AG04450 (cell line): ENCODE results near the gene SERPINI1. TPM values are rescaled to one million over a fixed set of nuclear protein-coding genes. Genes with fewer than 3 reads are reported as not detected.

ENCODE experiments used
- CTCF ChIA-PET: fragments of 300-600, 350-600 bp; formaldehyde crosslinking; extraction: SDS; loops from one replicate; lab custom pipeline; 2022; ENCODE audit warnings: antibody characterized with exemption, inconsistent platforms; lab: Charles Lee
- POLR2A ChIA-PET: fragments of 350-600 bp; formaldehyde crosslinking; extraction: SDS; loops from one replicate; lab custom pipeline; 2021; ENCODE audit warnings: antibody characterized with exemption, inconsistent platforms; lab: Yijun Ruan, JAX
- DNase-seq: peaks from one replicate; pipeline ENCODE4 v3.0.0-alpha.2; 2011; ENCODE audit warnings: low read depth, low spot score
- H3K27ac ChIP-seq: one replicate; pipeline ENCODE4 v1.5.1; 2012; ENCODE audit warnings: low read depth, low read length, control low read depth
- H3K27me3 ChIP-seq: one replicate; pipeline ENCODE4 v1.6.0; 2012; ENCODE audit warnings: low read length; ENCODE audit not compliant: control insufficient read depth, insufficient read depth
- H3K4me3 ChIP-seq: 2 replicates; pipeline ENCODE4 v1.5.1; 2011; ENCODE audit warnings: mild to moderate bottlenecking, low read depth, low read length, control low read depth
- H3K9me3 ChIP-seq: 2 replicates; pipeline ENCODE4 v1.5.1; 2012; ENCODE audit warnings: low read length; ENCODE audit not compliant: control insufficient read depth, insufficient read depth
- polyA plus RNA-seq: library from polyadenylated mRNA; depleted of rRNA; stranded (reverse); fragments of >200 nt; gene quantifications from 2 replicates; pipeline ENCODE4 v1.2.3, GENCODE V29; 2011
- TF ChIP-seq, protein P1 (sequence below): IDR thresholded peaks from 2 replicates; pipeline ENCODE4 v1.5.1; 2011; ENCODE audit warnings: low read depth, low read length, control low read depth, inconsistent platforms

SERPINI1 gene
- polyA plus RNA-seq, 1 experiment, result 0.88 TPM

DNA sequence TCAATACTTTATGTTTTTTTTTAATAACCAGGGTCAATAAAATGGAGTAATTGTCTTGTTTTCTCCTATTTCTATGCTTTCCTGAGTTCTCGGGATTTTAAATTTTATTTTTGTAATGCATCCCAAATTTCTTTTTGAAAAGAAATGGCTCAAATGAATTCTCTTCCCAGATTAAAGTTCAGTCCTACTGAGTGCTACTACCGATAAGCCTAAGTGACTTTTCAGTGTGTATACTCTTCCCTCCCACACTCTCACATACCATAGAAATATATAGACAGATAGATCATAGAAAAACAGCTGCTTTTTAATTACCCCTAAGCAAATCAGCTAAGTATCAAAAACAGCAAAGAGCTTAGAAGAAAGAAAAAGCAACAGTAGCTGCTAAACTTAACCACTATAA is 1.5 kb downstream of the SERPINI1 start:
- Histone ChIP-seq H3K4me3 (no peak overlapping the region), H3K9me3 (no peaks in the 10 kb centered on the region), H3K27ac (no peak overlapping the region), H3K27me3 (peaks cover 7% of the 10 kb centered on the region)
- ChIA-PET CTCF (no interaction called here), POLR2A (no interaction called here)
- DNase-seq, result no peak
- TF ChIP-seq, protein P1, sequence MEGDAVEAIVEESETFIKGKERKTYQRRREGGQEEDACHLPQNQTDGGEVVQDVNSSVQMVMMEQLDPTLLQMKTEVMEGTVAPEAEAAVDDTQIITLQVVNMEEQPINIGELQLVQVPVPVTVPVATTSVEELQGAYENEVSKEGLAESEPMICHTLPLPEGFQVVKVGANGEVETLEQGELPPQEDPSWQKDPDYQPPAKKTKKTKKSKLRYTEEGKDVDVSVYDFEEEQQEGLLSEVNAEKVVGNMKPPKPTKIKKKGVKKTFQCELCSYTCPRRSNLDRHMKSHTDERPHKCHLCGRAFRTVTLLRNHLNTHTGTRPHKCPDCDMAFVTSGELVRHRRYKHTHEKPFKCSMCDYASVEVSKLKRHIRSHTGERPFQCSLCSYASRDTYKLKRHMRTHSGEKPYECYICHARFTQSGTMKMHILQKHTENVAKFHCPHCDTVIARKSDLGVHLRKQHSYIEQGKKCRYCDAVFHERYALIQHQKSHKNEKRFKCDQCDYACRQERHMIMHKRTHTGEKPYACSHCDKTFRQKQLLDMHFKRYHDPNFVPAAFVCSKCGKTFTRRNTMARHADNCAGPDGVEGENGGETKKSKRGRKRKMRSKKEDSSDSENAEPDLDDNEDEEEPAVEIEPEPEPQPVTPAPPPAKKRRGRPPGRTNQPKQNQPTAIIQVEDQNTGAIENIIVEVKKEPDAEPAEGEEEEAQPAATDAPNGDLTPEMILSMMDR, result no peak

DNA sequence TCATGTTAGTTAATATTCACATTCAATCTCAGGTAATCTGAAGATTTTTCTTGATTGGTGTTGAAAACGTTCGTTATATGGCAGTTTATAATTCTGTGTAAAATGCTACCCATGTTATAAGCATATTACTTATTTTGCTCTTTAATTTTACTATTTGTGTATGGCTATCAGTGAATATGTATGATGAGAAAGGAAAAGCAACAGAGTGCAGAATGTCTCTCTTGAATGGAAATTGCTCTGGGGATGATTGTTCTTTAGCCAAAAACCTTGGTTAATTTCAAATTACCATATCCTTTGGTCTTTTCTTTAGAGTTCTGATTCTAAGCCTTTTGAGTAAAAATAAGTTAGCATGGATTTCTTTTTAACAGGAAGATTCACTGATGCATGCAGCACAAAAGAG is 2.5 kb downstream of the SERPINI1 start:
- TF ChIP-seq, protein P1, result no peak
- Histone ChIP-seq H3K4me3 (no peak overlapping the region), H3K9me3 (no peaks in the 10 kb centered on the region), H3K27ac (no peak overlapping the region), H3K27me3 (peaks cover 7% of the 10 kb centered on the region)
- ChIA-PET POLR2A (no interaction called here), CTCF (no interaction called here)
- no peak for DNase-seq

DNA sequence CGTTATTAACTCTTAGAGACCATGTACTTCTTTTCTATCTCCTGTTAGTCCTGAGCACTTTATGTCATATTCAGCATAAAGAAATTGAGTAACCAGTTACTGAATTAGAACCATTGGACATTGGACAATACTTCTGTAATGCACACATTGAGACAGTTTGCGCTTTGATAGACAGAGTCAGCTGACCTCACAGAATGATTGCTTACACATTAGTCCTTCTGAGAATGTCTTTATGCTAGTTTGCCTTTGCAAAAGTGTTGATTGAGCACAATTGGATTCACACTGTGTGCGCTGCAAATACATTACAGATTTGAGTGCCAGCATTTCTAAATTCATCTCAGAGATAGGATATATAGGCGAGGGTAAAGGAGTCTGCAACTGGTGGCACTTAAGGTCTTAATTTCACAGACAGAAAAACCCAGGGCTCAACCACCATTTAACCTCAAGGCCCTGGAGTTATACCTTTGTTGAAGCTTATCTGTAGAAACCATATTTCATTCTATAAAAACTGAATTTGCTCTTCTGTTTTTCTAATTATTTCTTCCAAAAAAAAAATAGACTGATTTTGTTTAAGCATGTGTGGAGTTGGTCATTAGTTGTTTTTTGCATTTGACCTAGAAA is 3.8 kb downstream of the SERPINI1 start:
- H3K9me3 ChIP-seq, result no peaks in the 10 kb centered on the region
- POLR2A ChIA-PET, result no interaction called here
- DNase-seq, result no peak
- no peak overlapping the region for H3K4me3 ChIP-seq
- no peak overlapping the region for H3K27ac ChIP-seq
- peaks cover 7% of the 10 kb centered on the region for H3K27me3 ChIP-seq
- CTCF ChIA-PET, result interaction anchor here (2.0 to 2.6 kb wide), 3 partner anchors 11 to 359 kb away, joined by 6 to 39 read pairs (median 10); partner anchors contain the start of gene ZBBX
- TF ChIP-seq, protein P1, result no peak

DNA sequence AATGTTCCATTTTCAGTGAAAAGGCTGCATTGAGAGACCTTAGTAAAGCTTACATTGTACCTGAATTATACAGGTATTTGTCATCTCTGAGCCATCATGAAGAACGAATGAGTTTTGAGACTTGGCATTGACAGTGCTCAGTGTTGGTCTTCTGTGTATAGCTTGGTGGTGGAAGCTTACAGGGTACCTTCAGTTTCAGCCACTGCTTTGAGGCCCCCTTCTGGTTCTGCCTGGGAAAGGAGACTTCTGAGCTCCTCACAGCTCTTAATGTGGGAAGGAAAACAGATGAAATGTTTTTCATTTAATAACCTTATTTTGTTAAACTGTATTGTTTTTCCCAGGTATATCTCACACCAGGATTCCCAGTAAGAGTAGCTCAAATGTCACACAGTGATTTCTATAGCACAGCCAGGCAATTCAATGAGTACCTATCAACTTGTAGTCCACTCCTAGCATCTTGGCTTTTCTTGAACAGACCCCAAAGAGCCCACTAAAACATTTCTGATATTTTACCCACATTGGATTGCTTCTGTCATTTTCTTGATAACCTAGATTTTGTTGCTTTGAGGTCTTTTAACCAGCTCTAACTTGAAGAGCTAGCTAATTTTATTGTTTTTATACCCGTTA is 5.6 kb downstream of the SERPINI1 start:
- DNase-seq, result no peak
- ChIA-PET POLR2A (no interaction called here), CTCF (interaction anchor here (0.5 to 2.6 kb wide), 17 partner anchors 9 to 363 kb away, joined by 3 to 39 read pairs (median 4); partner anchors contain the start of gene ZBBX)
- TF ChIP-seq, protein P1, result peak; percentile 76
- Histone ChIP-seq H3K27me3 (peaks cover 7% of the 10 kb centered on the region), H3K9me3 (no peaks in the 10 kb centered on the region), H3K27ac (no peak overlapping the region), H3K4me3 (no peak overlapping the region)

DNA sequence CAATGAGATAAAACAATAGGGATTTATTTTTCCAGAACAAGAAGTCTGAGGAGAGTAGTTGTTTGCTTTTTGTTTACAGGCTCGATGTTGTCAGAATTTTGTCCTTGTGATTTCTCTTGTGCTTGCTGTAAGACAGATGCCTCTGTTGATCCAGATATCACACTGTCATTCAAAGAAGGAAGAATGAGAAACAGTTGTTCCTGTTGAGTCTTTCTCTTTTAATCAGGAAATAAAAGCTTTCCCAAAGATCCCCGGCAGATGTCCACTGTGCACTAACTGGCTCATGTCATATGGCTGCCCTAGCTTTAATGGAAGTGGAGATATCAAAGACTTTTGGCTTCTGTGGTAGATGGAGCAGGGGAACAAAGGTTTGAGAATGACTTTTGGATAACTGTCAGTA is 6.8 kb downstream of the SERPINI1 start:
- H3K9me3 ChIP-seq, result no peaks in the 10 kb centered on the region
- TF ChIP-seq, protein P1, result no peak
- H3K27me3 ChIP-seq, result peaks cover 1% of the 10 kb centered on the region
- DNase-seq, result no peak
- no peak overlapping the region for H3K27ac ChIP-seq
- CTCF ChIA-PET, result interaction anchor here (1.3 to 2.9 kb wide), 2 partner anchors 13 to 362 kb away, joined by 4 to 12 read pairs; partner anchors contain the start of gene ZBBX
- H3K4me3 ChIP-seq, result no peak overlapping the region
- POLR2A ChIA-PET, result no interaction called here
